BLaER1 treated with 17β-estradiol and CSF1 and Interleukin-3, amounts not matched to agents 10 nM and 100 nM (cell line): ENCODE measurements around the gene MPV17L.
A peak's percentile ranks its signal among the peaks of the same experiment; 100 is the strongest.
"Not testable (repeated sequence)": the region's sequence is repeated elsewhere in the genome, so short reads cannot be mapped to it uniquely, and the experiment has no call there.

Experiments
- H3K27ac ChIP-seq, 11 experiments: shearing (Covaris generic); formaldehyde crosslinking; 2 replicates each; pipeline ENCODE4 v1.8.1; 2022
- H3K27me3 ChIP-seq, 11 experiments: shearing (Covaris generic); formaldehyde crosslinking; 2 replicates each; pipeline ENCODE4 v1.8.1; 2022
- H3K36me3 ChIP-seq, 11 experiments: shearing (Covaris generic); formaldehyde crosslinking; 2 replicates each; pipeline ENCODE4 v1.8.1; 2022
- H3K4me1 ChIP-seq, 10 experiments: shearing (Covaris generic); formaldehyde crosslinking; 2 replicates each; pipeline ENCODE4 v1.8.1; 2022
- H3K4me2 ChIP-seq, 11 experiments: shearing (Covaris generic); formaldehyde crosslinking; 2 replicates each; pipeline ENCODE4 v1.8.1; 2022
- H3K4me3 ChIP-seq, 10 experiments: shearing (Covaris generic); formaldehyde crosslinking; 2 replicates each; pipeline ENCODE4 v1.8.1; 2022
- H3K9ac ChIP-seq, 11 experiments: shearing (Covaris generic); formaldehyde crosslinking; 2 replicates each; pipeline ENCODE4 v1.8.1; 2022
- H3K9me3 ChIP-seq, 11 experiments: shearing (Covaris generic); formaldehyde crosslinking; replicated peaks in 1 of 11; 2 replicates each; pipeline ENCODE4 v1.8.1; 2022
- H4K20me1 ChIP-seq, 11 experiments: shearing (Covaris generic); formaldehyde crosslinking; 2 replicates each; pipeline ENCODE4 v1.8.1; 2022
- Cebpa-rat ChIP-seq, 11 experiments: shearing (Covaris generic); IDR thresholded peaks; 2 replicates each; pipeline ENCODE4 v1.8.1; 2022

Gene MPV17L

DNA sequence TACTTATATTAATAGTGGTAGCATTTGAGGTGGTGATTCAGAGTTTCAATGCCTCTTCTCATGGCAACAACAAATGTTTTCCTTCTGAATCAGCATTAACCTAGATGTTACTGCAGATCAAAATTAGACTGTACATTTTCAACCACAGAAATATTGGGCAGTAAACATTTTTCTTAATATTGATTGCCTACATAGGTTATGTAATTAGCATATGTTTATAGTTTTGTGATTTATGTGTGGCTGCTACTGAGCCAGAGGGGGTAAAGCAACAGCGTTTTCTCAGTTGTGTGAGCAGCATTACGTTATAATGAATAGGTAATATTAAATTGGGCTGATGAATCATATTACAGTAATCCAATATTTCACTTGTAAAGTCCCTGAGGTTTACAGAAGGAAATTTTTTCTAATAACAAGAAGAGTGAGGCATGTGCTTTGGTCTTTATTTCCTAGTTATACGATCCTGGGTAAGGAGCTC lies 20.0 kb downstream of the MPV17L start:
- Histone ChIP-seq H3K36me3 (no peaks in the 10 kb centered on the region), H3K4me2 (no peak overlapping the region), H3K4me3 (no peak overlapping the region), H3K9ac (no peak overlapping the region), H3K27ac (no peak overlapping the region), H4K20me1 (no peaks in the 10 kb centered on the region), H3K9me3 (no peaks in the 10 kb centered on the region), H3K4me1 (peaks cover 0 to 12% (median 5%) of the 10 kb centered on the region in 10 experiments; a peak in 9 of 20 replicates), H3K27me3 (no peaks in the 10 kb centered on the region)
- no peak for TF ChIP-seq Cebpa-rat (IDR thresholded peaks at IDR 0.05)

DNA sequence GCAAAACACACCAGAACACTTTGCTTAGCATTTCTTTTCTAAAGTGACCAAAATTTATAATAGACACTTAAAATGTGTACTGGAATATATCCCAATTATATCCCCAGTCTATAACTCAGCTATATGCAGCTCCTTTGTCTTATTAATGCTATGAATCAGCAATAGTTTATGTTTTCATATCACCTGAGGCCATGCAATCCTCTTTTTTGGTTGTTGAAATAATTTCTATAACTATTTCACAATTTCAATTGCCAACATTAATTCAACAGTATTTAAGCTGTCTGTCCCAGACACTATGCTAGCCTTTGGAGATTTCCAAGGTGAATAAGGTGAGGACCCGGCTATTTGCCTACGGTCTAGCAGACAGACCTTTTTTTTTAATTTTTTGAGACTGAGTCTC lies 21.6 kb downstream of the MPV17L start:
- peaks cover 0 to 9% (median 5%) of the 10 kb centered on the region in 10 experiments; a peak in 9 of 20 replicates for H3K4me1 ChIP-seq
- H3K4me2 ChIP-seq, result no peak overlapping the region
- H3K27ac ChIP-seq, result no peak overlapping the region
- no peak overlapping the region for H3K4me3 ChIP-seq
- TF ChIP-seq Cebpa-rat (IDR thresholded peaks at IDR 0.05), result no peak
- no peaks in the 10 kb centered on the region for H3K9me3 ChIP-seq
- H3K9ac ChIP-seq, result no peak overlapping the region
- H3K27me3 ChIP-seq, result no peaks in the 10 kb centered on the region
- H4K20me1 ChIP-seq, result no peaks in the 10 kb centered on the region
- H3K36me3 ChIP-seq, result no peaks in the 10 kb centered on the region

DNA sequence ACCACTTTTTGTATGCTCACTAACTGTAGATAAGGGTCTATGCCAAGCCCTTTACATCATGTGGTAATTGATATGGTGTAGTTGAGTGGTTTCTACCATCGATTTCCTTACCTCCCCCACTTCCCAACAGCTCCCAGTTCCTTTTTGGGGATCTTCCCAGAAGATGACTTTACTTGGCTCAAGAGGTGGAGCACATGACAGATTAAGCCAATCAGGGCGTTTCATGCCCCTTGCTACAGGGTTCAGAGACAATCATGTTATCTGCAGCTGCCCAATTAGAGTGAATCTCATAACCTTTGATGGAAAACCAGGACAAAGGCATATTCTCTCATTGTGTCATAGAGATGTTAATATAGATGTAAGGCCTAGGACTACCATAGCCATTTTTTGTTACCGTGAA lies 22.7 kb downstream of the MPV17L start:
- no peak for TF ChIP-seq Cebpa-rat (IDR thresholded peaks at IDR 0.05)
- H3K9ac ChIP-seq, result no peak overlapping the region
- no peaks in the 10 kb centered on the region for H3K9me3 ChIP-seq
- no peak overlapping the region for H3K27ac ChIP-seq
- H4K20me1 ChIP-seq, result no peaks in the 10 kb centered on the region
- no peak overlapping the region for H3K4me2 ChIP-seq
- no peak overlapping the region for H3K4me3 ChIP-seq
- no peaks in the 10 kb centered on the region for H3K36me3 ChIP-seq
- H3K4me1 ChIP-seq, result peaks cover 0 to 6% (median 2%) of the 10 kb centered on the region in 10 experiments; a peak in 5 of 20 replicates
- no peaks in the 10 kb centered on the region for H3K27me3 ChIP-seq

DNA sequence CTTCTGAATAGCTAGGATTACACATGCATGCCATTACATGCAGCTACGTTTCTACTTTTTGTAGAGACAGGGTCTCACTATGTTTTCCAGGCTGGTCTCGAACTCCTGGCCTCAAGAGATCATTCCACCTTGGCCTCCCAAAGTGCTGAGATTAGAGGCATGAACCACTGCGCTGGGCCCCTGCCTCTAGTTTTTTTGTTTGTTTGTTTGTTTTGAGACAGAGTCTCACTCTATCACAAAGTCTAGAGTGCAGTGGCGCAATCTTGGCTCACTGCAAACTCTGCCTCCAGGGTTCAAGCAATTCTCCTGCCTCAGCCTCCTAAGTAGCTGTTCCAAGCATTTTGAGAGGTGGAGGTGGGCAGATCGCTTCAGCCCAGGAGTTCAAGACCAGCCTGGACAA lies 26.1 kb downstream of the MPV17L start:
- H3K9me3 ChIP-seq, H3K4me3 ChIP-seq, H3K27ac ChIP-seq, H3K9ac ChIP-seq, H4K20me1 ChIP-seq, H3K27me3 ChIP-seq, H3K4me2 ChIP-seq, H3K36me3 ChIP-seq: not testable (repeated sequence)
- H3K4me1 ChIP-seq, result peaks cover 0 to 11% (median 9%) of the 10 kb centered on the region in 10 experiments; a peak in 15 of 20 replicates

DNA sequence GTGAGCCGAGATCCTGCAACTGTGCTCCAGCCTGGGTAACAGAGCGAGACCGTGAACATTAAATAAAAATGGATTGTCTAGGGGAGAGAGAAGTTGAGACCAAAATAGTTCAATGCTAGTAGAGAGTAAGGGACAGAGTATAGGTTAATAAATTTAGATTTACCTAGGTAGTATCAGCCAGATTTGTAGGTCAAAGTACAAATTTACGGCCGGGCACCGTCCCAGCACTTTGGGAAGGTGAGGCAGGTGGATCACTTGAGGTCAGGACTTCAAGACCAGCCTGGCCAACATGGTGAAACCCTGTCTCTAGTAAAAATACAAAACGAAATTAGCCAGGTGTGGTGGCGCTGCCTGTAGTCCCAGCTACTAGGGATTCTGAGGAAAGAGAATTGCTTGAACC lies 26.7 kb downstream of the MPV17L start:
- Histone ChIP-seq H3K27ac (no peak overlapping the region), H3K9me3 (no peaks in the 10 kb centered on the region), H3K4me3 (no peak overlapping the region), H3K27me3 (no peaks in the 10 kb centered on the region), H3K4me1 (peaks cover 0 to 12% (median 9%) of the 10 kb centered on the region in 10 experiments; a peak in 15 of 20 replicates), H3K36me3 (no peaks in the 10 kb centered on the region), H3K9ac (no peak overlapping the region), H4K20me1 (no peaks in the 10 kb centered on the region), H3K4me2 (no peak overlapping the region)
- no peak for TF ChIP-seq Cebpa-rat (IDR thresholded peaks at IDR 0.05)

DNA sequence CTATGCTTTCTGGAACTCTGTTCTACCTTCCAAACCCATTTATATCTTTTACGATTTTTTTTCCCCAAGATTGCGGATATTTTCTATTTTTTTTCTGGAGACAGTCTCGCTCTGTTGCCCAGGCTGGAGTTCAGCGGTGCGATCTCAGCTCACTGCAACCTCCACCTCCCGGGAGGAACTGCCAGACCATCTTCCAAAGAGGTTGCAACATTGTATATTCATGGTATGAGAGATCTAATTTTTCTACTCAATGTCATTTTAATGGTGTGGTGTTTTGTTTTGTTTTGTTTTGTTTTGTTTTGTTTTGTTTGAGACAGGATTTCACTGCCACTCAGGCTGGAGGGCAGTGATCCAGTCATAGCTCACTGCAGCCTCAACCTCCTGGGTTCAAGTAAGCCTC lies 30.3 kb downstream of the MPV17L start:
- Histone ChIP-seq H3K36me3 (no peaks in the 10 kb centered on the region), H3K9ac (no peak overlapping the region), H4K20me1 (no peaks in the 10 kb centered on the region), H3K27me3 (no peaks in the 10 kb centered on the region), H3K9me3 (no peaks in the 10 kb centered on the region), H3K4me1 (peaks cover 0 to 13% (median 9%) of the 10 kb centered on the region in 10 experiments; a peak in 15 of 20 replicates), H3K27ac (no peak overlapping the region), H3K4me2 (peak overlapping the region in 10 of 11 experiments; percentile 13 to 47 (median 30); a peak in 16 of 22 replicates), H3K4me3 (no peak overlapping the region)
- TF ChIP-seq Cebpa-rat (IDR thresholded peaks at IDR 0.05), result 0 out of 22 replicates have a peak, but pooled peaks of 1 of the 11 experiments have one; percentile 18

DNA sequence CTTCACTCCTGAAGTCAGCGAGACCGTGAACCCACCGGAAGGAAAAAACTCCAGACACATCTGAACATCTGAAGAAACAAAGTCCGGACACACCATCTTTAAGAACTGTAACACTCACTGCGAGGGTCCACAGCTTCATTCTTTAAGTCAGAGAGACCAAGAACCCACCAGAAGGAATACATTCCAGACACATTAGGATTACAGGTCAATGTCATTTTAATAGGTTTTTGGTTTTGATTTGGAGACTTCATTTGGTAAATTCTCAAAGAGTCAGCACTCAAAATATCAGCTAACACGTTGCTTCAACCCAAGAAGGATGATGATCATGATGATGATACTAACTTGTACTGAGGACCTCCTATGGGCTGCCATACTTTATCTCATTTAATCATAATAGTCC lies 31.2 kb downstream of the MPV17L start:
- Histone ChIP-seq H3K9ac (no peak overlapping the region), H3K4me1 (peaks cover 0 to 16% (median 9%) of the 10 kb centered on the region in 10 experiments; a peak in 15 of 20 replicates), H3K36me3 (no peaks in the 10 kb centered on the region), H3K9me3 (no peaks in the 10 kb centered on the region), H3K4me2 (no peak overlapping the region), H4K20me1 (no peaks in the 10 kb centered on the region), H3K27me3 (no peaks in the 10 kb centered on the region), H3K4me3 (no peak overlapping the region), H3K27ac (no peak overlapping the region)
- no peak for TF ChIP-seq Cebpa-rat (IDR thresholded peaks at IDR 0.05)

DNA sequence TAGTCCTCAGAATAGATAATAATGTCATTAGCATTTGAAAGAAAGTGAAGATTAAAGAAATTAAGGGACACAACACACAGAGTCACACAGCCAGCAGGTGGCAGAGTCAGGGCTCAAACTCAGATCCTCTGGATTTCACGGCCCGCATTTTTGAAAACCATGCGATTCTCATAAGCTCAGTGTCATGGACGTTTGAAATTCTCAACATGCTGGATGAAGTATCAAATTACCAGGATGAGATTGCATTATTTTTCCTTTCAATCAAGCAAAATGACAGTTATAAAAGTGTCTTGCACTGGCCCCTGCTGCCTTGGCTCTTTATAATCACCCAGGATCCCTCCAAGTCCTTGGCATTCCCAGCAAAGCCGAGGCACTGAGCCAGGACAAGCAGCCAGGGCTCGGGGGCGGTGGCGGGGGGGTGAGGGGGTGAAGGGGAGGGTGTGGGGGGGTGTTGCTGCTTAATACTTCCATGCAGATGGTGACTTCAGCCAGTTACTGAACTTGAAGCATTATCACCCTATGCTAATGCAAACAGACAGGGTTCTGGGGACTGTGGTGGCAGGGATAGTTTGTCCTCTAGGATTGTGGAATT lies 32.2 kb downstream of the MPV17L start:
- H3K4me3 ChIP-seq, result no peak overlapping the region
- H3K4me2 ChIP-seq, result no peak overlapping the region

DNA sequence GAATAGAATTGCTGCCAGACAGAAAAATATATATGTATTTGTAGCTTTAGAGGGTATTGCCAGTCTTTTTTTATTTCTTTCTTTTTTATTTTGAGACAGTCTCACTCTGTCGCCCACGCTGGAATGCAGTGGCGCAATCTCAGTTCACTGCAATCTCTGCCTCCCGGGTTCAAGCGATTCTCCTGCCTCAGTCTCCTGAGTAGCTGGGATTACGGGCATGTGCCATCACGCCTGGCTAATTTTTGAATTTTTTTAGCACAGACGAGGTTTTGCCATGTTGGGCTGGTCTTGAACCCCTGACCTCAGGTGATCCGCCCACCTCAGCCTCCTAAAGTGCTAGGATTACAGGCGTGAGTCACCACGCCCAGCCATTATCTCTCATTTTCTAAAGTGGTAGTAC lies 35.3 kb downstream of the MPV17L start:
- H3K27me3 ChIP-seq, result peaks cover 30 to 38% (median 35%) of the 10 kb centered on the region in 11 experiments
- H3K27ac ChIP-seq, result not testable (repeated sequence)

More for the DNA sequence above, 32.2 kb downstream of the MPV17L start:
- no peaks in the 10 kb centered on the region for H3K36me3 ChIP-seq
- no peaks in the 10 kb centered on the region for H3K9me3 ChIP-seq
- H3K27me3 ChIP-seq, result peaks cover 0 to 7% (median 4%) of the 10 kb centered on the region in 11 experiments; a peak in 15 of 22 replicates
- no peak overlapping the region for H3K27ac ChIP-seq
- peaks cover 0 to 16% (median 9%) of the 10 kb centered on the region in 10 experiments; a peak in 15 of 20 replicates for H3K4me1 ChIP-seq
- H3K9ac ChIP-seq, result no peak overlapping the region
- no peaks in the 10 kb centered on the region for H4K20me1 ChIP-seq
- TF ChIP-seq Cebpa-rat (IDR thresholded peaks at IDR 0.05), result no peak

DNA sequence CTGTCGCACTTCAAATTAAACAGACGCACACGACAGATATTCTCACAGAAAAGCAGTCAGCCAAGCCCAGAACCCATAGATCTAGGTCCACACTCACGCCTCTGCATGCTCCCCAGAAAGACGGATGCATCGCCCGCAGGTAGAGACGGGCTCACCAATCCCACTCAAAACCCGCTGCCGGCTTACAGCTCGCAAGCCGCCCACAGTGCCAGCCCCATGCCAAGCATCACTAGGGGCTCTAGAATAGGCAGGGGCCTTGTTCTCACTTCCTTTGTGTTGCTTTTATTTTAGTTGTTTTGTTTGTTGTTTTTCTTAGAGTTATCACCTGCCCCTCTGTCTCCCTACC lies 38.5 kb downstream of the MPV17L start:
- H3K4me3 ChIP-seq, result peak overlapping the region; percentile 53 to 77 (median 66)
- H3K36me3 ChIP-seq, result no peaks in the 10 kb centered on the region
- peaks cover 0 to 11% (median 6%) of the 10 kb centered on the region in 11 experiments; a peak in 9 of 22 replicates for H4K20me1 ChIP-seq
- H3K9me3 ChIP-seq, result no peaks in the 10 kb centered on the region
- H3K27ac ChIP-seq, result no peak overlapping the region
- peak overlapping the region; percentile 71 to 99 (median 89); a peak in 18 of 22 replicates for H3K4me2 ChIP-seq
- H3K27me3 ChIP-seq, result peaks cover 39 to 53% (median 50%) of the 10 kb centered on the region in 11 experiments
- peaks cover 5 to 12% (median 7%) of the 10 kb centered on the region in 10 experiments; a peak in 13 of 20 replicates for H3K4me1 ChIP-seq
- no peak for TF ChIP-seq Cebpa-rat (IDR thresholded peaks at IDR 0.05)
- H3K9ac ChIP-seq, result peak overlapping the region in 1 of 11 experiments; percentile 69; a peak in 2 of 22 replicates

More for the DNA sequence above, 35.3 kb downstream of the MPV17L start:
- H3K4me3 ChIP-seq, H3K9me3 ChIP-seq, H3K9ac ChIP-seq, H3K36me3 ChIP-seq: not testable (repeated sequence)
- Histone ChIP-seq H3K4me1 (peaks cover 7 to 21% (median 11%) of the 10 kb centered on the region in 10 experiments; a peak in 18 of 20 replicates), H4K20me1 (peaks cover 0 to 11% (median 6%) of the 10 kb centered on the region in 11 experiments; a peak in 9 of 22 replicates), H3K4me2 (peak overlapping the region in 1 of 11 experiments; percentile 17; a peak in 1 of 22 replicates)
